ENCODE results near the gene CLC. TPM values are rescaled to one million over a fixed set of nuclear protein-coding genes. Genes with fewer than 3 reads are reported as not detected.

CLC gene
- total and polyA plus RNA-seq, 2 of the 8 experiments (the other 6 are each of a cell fraction or from before 2014, with no cell fraction given) = 6.4 to 12.4 TPM

GRCh38 chr19:39686739-39687138 is 51.1 kb downstream of the CLC start:
- H3K18ac ChIP-seq (ENCODE audit: extremely low read depth, low read length) = no peak overlapping the region
- H3K23me2 ChIP-seq (ENCODE audit: low read depth, low read length) = no peaks in the 10 kb centered on the region; the same call in 1 of the 2 replicates
- H2BK120ac ChIP-seq (replicated peaks; ENCODE audit: low read depth, low read length) = no peak overlapping the region
- no peaks in the 10 kb centered on the region for H3K79me2 ChIP-seq (ENCODE audit: control insufficient read depth in 1 of 2, insufficient read depth in 2 of 2, low read length in 2 of 2)
- no peaks in the 10 kb centered on the region for H3K36me3 ChIP-seq (ENCODE audit: control insufficient read depth in 2 of 4, insufficient read depth in 4 of 4, low read length in 3 of 4)
- WGBS, 2 experiments (ENCODE audit: extremely low coverage in 1 of 2, insufficient coverage in 1 of 2, insufficient read length in 1 of 2, insufficient replicate concordance in 2 of 2, low coverage in 1 of 2, low lambda C conversion rate in 2 of 2, missing lambda C conversion rate in 1 of 2) = 97% methylated on average over 3 of the region's 3 CpGs; no CpG with 5 or more reads in 1 of the 2 experiments
- H2BK12ac ChIP-seq (ENCODE audit: low read depth, low read length) = no peak overlapping the region
- H3K4me2 ChIP-seq (ENCODE audit: insufficient read depth in 1 of 2, low read depth in 2 of 2, low read length in 2 of 2) = no peak overlapping the region
- DNase-seq (ENCODE audit: low read depth in 1 of 2, low spot score in 2 of 2) = peak in 1 of 2 experiments; percentile 2
- H3K4me3 ChIP-seq (ENCODE audit: extremely low read depth in 1 of 4, insufficient read depth in 2 of 4, low read depth in 3 of 4, low read length in 4 of 4) = no peak overlapping the region
- H3K4me1 ChIP-seq (replicated peaks in 1 of 4; ENCODE audit: control insufficient read depth in 3 of 4, insufficient read depth in 4 of 4, low read length in 3 of 4) = peaks cover 0 to 6% (median 4%) of the 10 kb centered on the region in 4 experiments; a peak in 2 of 7 replicates
- H4K91ac ChIP-seq (replicated peaks; ENCODE audit: insufficient read length, low read length) = no peak overlapping the region
- POLR2A ChIA-PET (ENCODE audit: partially characterized antibody) = no interaction called here
- no peak overlapping the region for H2BK5ac ChIP-seq (ENCODE audit: low read depth, low read length)
- H2BK20ac ChIP-seq (ENCODE audit: low read length) = peak overlapping the region; percentile 86; the same call in 1 of the 2 replicates
- no peak overlapping the region for H2AFZ ChIP-seq (ENCODE audit: low read length)
- no peak overlapping the region for H2BK15ac ChIP-seq (ENCODE audit: low read length)
- no peak overlapping the region for H3K23ac ChIP-seq (ENCODE audit: insufficient read length)
- no peak overlapping the region for H3K9ac ChIP-seq (replicated peaks in 1 of 4; ENCODE audit: extremely low read depth in 1 of 4, low read depth in 3 of 4, low read length in 3 of 4)
- no peaks in the 10 kb centered on the region for H4K20me1 ChIP-seq (replicated peaks in 1 of 2; ENCODE audit: control insufficient read depth in 1 of 2, insufficient read depth in 2 of 2, low read length in 2 of 2)
- CTCF ChIA-PET (ENCODE audit: partially characterized antibody) = no interaction called here
- no peak overlapping the region for H3K4ac ChIP-seq (replicated peaks; ENCODE audit: insufficient read length, low read depth, low read length)
- no peak overlapping the region for H3K27ac ChIP-seq (ENCODE audit: low read depth, low read length)
- H4K5ac ChIP-seq (ENCODE audit: insufficient read length, low read depth, low read length) = no peak overlapping the region
- H3K27me3 ChIP-seq (replicated peaks in 1 of 4; ENCODE audit: control insufficient read depth in 3 of 4, extremely low read depth in 1 of 4, insufficient read depth in 3 of 4, low read length in 3 of 4) = no peaks in the 10 kb centered on the region
- H2AK5ac ChIP-seq (ENCODE audit: low read depth, low read length) = no peak overlapping the region
- H3K79me1 ChIP-seq (ENCODE audit: low read depth, low read length) = no peaks in the 10 kb centered on the region
- no peak for FAIRE-seq
- no peaks in the 10 kb centered on the region for H3K9me3 ChIP-seq (ENCODE audit: insufficient read depth in 2 of 2, low read depth in 1 of 2, low read length in 1 of 2)
- no peak overlapping the region for H3K56ac ChIP-seq (replicated peaks; ENCODE audit: insufficient read length, low read depth, low read length)
- no peak overlapping the region for H3K14ac ChIP-seq (ENCODE audit: insufficient read length)
- no peak overlapping the region for H4K8ac ChIP-seq (ENCODE audit: extremely low read depth, insufficient read depth, low read length)
- TF ChIP-seq POU5F1 (IDR thresholded peaks at IDR 0.05; ENCODE audit: low read depth, low read length) (no peak), USF2 (IDR thresholded peaks at IDR 0.05; ENCODE audit: low read length) (no peak), ASH2L (IDR thresholded peaks at IDR 0.05; ENCODE audit: low read length) (no peak), E2F6 (IDR thresholded peaks at IDR 0.05) (no peak), CBX8 (IDR thresholded peaks at IDR 0.05; ENCODE audit: borderline replicate concordance, low read depth, low read length) (no peak), TCF12 (IDR thresholded peaks at IDR 0.05; ENCODE audit: low read depth, low read length) (no peak), KDM5A (IDR thresholded peaks at IDR 0.05; ENCODE audit: low read length) (no peak), SP1 (IDR thresholded peaks at IDR 0.05; ENCODE audit: low read depth, low read length) (no peak), GTF2F1 (IDR thresholded peaks at IDR 0.05; ENCODE audit: borderline replicate concordance, low read depth, low read length) (no peak), BACH1 (IDR thresholded peaks at IDR 0.05; ENCODE audit: low read length) (no peak)
